ENCODE measurements around the gene GARRE1.
"Not testable (repeated sequence)": the region's sequence is repeated elsewhere in the genome, so short reads cannot be mapped to it uniquely, and the experiment has no call there.

The GARRE1 gene

DNA sequence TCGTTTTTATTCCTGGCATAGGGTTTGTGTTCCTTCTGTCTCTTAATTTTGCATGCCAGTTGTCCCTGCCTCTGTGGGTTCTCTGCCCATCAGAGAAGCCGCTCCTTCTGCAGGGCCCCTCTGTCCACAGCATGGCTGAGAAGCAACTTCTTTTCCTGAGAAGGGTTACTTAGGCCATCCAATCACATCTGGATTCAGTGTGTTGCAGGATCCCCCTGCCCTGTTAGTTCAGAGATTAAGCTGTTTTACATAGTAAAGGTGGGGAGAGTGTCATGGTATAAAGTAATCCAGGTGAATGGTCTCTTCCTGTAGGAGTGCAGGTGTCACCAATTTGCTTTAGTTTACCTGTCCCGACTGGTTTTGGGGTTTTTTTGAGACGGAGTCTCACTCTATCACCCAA lies 22.9 kb upstream of the GARRE1 start:
- DNase-seq (ENCODE audit: low read depth), result no peak

DNA sequence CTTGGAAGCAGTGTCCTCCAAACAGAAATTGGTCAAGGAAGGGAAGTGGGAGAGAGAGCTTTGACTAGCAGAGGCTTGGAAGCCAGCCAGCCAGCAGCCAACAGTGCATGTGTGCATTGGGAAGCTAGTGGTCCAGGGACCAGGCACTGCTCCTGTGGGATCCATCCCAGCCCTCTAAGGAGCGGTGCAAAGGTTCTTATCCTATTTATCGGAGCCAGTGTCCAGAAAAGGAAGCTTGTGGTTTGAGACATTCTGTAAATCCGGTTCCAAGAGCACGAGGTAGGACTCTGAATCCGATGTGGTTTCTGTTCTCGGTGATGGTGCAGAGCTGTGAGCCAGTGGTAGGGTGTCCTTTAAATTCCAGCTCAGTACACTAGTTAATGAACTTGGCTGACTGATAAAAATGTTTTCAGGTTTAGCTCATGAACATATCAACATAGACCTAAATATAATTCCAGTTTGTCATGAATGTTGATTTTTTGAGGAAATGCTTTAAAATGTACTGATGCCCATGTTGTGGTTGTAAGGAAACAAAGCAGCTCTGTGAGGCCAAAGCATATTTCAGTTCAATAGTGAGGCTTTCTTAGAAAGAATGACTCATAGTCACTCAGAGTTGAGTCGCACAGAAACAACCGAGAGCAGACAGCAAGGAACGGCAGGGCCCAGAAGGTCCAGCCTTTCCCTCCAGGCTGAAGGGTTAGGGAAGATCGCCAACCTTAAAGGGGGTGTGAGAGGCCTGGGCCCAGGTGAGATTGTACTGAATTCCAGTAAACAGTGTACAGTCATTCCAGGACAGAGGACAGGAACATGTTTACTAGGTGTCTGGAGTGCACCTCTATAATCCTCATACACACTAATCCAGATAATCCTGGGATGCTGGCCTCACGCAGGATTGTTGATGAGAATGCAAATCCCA lies 21.5 kb upstream of the GARRE1 start:
- DNase-seq (ENCODE audit: low read depth), result no peak

DNA sequence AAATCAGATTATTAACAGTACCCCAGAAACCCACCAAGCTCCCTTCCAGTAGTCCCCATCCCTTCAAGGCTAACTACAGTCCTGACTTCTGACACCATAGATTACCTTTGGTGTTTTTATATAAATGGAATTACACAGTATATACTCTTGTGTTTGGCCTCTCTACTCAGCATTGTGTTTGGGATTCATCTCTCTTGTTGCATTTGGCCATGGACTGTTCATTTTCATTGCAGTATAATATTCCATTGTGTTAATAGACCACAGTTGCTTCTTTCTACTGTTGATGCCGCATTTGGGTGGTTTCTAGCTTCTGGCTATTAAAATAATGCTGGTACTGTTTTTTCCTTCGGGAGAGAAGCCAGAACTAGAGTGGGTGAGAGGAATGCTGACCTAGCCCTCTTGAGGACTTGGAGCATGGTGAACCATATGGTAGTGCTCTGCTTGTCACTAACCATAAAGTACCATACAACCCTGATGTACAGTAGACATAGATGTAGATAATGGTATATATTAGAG lies 18.9 kb upstream of the GARRE1 start:
- no peak for DNase-seq (ENCODE audit: low read depth)

DNA sequence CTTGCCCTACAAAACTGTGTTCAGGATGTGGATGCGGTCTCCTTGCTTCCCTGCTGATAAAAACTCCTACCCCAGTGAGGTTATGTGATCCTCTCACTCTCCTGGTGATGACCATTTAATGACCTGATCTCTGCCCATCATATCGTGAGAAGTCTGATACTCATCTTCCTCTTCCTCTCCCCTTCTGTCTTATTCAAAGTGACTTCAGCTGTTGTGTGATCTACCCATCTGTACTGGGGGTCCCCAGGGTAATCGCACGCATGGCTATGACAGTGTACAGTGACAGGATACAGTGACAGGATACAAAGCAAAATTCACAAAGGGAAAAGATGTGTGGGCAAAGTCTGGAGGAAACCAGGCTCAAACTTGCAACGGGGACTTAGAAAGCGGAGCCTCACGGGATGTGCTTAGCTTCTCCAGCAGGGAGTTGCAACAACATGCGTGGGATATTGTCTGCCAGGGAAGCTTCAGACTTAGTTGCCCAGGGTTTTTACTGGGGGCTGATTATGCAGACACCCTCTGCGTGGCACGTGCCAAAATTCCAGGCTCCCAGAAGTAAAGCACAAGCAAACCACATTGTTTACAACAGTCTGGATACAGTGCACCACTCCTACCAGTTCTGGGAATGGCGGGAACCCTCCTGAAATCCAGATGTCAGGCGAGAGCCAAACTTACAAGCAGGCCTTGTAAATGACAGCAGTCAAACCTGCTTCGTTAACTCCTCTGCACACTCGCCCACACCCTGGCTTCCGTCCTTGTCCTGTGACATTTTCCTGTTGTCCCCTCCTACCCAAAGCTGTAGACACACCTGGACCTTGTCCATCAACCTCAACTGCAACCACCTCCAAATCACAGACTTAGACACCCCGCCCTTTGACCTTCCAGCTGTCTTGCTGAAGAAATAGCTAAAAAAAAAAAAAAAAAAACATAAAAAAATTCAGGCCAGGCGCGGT lies 18.0 kb upstream of the GARRE1 start:
- no peak for DNase-seq (ENCODE audit: low read depth)

DNA sequence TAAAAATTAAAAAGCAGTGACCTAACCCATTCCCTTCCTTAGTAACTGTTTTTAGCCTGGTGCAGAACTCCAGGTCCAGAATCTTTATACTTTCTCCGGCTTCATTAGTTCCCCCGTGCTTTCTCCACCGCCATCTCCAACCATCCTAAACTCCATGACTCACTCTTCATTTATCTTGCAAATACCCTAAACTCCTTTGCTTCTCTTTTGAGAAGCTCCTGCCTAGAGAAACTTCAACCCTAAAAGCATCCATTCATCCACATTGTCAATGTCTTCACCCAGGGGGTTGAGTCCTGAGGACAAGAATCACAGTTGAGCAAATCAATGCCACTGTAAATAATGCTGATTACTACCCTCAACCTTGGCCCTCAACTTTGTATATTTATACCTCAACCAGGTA lies 17.1 kb upstream of the GARRE1 start:
- no peak for DNase-seq (ENCODE audit: low read depth)

DNA sequence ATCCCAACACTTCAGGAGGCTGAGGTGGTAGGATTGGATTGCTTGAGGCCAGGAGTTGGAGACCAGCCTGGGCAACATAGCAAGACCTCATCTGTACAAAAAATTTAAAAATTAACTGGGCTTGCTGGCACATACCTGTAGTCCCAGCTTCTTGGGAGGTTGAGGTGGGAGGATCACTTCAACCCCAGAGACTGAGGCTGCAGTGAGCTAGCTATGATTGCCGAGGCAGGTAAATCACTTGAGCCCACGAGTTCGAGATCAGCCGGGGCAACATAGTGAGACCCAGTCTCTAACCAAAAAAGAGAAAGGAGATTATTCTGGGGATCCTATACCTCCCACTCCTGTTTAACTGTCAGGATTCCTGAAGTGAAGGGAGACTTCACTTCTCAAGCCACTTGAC lies 16.4 kb upstream of the GARRE1 start:
- no peak for DNase-seq (ENCODE audit: low read depth)

DNA sequence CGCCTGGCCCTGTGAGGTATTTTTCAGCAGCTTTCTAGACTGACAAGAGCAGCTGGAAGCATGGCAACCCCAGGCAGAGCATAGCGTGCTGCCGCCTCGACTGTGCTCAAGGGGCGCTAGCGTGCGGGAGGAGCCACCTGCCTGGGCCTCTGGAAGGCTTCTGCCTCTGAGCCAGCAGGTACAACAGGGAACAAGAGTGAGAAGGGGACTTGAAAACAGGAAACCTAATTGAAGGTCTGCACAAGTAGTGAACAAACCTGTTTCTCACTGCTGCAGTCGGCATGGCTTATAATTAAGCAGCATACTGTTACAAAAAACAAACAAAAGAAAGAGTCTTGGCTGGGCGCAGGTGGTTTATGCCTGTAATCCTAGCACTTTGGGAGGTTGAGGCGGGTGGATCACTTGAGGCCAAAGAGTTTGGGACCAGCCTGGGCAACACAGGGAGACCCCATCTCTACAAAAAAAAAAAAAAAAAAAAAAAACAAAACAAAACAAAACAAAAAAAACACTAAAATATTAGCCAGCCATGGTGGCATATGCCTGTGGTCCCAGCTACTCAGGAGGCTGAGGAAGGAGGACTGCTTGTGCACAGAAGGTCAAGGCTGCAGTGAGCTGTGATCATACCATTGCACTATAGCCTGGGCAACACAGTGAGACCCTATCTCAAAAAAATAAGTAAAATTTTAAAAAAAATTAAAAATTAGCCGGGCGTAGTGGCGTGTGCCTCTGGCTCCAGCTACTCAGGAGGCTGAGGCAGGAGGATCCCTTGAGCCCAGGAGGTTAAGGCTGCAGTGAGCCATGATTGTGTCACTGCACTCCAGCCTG lies 12.6 kb upstream of the GARRE1 start:
- no peak for DNase-seq (ENCODE audit: low read depth)

DNA sequence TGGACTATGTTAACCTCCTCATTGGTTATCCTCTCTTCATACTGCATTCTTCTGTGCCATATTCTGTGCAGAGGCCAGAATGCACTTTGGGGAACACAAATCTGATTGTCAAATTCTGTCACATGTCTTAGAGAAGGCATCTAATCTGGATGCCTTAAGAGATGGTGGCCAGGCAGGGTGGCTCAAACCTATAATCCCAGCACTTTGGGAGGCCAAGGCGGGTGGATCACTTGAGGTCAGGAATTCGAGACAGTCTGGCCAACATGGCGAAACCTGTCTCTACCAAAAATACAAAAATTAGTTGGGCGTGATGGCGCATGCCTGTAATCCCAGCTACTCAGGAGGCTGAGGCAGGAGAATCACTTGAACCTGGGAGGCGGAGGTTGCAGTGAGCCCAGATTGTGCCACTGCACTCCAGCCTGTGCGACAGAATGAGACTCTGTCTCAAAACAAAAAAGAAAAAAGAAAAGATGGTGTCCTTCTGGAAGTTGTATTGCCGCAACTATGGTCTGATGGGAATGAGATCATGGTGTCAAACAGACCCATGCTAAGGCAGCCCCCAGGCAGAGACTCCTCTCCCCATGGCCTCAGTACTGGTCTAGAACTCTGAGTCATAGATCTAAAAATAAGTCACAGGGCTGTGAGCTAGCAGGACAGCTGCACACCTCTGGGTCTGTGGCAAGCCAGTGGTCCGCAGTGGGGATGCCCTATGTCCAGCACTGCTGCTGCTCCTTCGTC lies 11.0 kb upstream of the GARRE1 start:
- DNase-seq (ENCODE audit: low read depth), result not testable (repeated sequence)

DNA sequence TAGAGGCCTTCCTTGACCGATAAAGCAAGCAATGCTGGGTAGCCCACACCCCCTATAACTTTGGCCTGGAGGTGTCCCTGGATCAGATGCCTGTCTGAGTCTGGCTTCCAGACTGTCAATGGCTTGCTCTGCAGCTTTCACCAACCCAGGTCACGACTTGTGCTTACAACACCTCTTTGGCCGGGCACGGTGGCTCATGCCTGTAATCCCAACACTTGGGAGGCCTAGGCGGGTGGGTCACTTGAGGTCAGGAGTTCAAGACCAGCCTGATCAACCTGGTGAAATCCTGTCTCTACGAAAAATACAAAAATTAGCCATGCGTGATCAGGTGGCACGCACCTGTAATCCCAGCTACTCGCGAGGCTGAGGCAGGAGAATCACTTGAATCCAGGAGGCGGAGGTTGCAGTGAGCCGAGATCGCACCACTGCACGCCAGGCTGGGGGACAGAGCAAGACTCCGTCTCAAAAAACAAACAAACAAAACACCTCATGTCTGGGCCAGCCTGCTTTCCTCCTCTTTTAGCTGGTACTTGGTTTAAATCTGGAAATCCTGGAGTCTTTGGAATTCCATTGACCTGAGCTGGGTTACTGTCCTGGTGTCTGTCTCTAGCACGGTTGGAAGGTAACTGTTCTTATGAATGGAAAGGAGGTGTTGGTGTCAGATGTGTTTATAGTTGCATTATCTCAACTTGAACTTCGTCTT lies 10.3 kb upstream of the GARRE1 start:
- no peak for DNase-seq (ENCODE audit: low read depth)

DNA sequence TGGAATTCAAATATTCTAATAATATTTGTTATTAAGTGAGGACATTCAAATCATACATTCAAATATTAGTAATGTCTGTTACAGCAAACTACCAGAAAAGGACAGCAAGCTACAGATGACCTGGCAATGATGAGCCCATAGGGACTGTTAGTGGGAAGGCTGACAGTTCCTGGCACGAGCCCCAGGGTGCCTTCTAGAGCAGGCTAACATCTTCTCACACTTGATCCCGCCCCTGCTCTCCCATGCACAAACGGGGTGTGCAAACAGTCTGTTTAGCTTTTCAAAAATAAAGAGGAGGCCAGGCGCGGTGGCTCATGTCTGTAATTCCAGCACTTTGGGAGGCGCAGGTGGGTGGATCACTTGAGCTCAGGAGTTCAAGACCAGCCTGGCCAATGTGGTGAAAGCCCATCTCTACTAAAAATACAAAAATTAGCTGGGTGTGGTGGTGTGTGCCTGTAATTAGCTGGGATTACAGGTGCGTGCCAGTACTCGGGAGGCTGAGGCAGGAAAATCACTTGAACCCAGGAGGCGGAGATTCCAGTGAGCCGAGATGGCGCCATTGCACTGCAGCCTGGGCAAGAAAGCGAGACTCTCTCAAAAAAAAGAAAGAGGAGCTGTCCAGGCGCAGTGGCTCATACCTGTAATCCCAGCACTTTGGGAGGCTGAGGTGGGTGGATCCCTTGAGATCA lies 9.6 kb upstream of the GARRE1 start:
- no peak for DNase-seq (ENCODE audit: low read depth)

DNA sequence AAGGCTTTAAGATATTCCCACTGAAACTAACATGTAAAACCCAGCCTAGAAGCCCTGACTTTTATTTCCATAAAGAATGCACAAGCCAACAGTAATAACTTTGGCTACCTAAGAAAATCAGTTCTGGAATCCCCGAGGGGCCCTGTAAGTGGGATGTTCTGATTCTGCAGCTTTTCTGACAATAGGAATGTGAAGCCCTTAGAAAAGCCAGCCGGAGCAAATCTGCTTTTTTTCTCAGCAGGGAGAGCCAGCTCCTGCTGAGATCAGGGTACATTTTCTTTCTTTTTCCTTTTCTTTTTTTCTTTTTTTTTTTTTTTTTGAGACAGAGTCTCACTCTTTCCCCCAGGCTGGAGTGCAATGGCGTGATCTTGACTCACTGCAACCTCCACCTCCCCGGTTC lies 8.0 kb upstream of the GARRE1 start:
- no peak for DNase-seq (ENCODE audit: low read depth)

DNA sequence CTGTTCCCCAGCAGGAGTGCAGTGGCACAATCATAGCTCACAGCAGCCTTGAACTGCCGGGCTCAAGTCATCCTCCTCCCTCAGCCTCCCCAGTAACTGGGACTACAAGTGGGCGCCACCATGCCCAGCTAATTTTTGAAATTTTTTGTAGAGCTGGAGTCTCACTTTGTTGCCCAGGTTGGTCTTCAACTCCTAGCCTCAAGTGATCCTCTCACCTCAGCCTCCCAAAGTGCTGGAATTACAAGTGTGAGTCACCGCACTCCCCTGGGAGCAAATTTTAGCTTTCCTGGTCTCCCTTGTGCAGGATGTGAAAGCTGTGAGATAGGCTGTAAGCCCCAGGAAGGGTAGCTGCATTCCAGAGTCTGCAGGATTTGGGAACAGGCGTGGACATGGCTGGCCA lies 5.4 kb upstream of the GARRE1 start:
- DNase-seq (ENCODE audit: low read depth), result no peak

DNA sequence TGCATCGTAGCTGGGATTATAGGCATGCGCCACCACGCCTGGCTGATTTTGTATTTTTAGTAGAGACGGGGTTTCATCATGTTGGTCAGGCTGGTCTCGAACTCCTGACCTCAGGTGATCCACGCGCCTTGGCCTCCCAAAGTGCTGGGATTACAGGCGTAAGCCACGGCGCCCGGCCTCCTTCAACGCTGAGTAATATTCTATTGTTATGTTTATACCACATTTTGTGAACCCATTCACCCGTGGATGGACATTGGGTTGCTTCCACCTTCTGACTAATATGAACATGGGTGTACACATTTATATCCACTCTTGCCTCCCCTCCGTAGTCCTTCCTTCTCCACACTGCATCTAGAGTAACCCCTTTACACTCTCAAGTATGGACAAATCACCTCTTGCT lies 1.2 kb upstream of the GARRE1 start:
- DNase-seq (ENCODE audit: low read depth), result not testable (repeated sequence)

DNA sequence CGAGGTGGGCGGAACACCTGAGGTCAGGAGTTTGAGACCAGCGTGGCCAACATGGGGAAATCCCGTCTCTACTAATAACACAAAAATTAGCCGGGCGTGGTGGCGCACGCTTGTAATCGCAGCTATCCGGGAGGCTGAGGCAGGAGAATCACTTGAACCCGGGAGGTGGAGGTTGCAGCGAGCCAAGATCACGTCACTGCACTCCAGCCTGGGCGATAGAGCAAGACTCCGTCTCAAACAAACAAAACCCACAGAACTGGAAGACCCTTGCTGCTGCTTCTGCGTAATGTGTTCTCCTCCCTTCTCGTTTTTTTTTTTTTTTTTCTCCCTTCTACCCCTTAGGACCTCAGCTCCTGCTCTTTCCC lies 691 bp upstream of the GARRE1 start:
- not testable (repeated sequence) for DNase-seq (ENCODE audit: low read depth)

DNA sequence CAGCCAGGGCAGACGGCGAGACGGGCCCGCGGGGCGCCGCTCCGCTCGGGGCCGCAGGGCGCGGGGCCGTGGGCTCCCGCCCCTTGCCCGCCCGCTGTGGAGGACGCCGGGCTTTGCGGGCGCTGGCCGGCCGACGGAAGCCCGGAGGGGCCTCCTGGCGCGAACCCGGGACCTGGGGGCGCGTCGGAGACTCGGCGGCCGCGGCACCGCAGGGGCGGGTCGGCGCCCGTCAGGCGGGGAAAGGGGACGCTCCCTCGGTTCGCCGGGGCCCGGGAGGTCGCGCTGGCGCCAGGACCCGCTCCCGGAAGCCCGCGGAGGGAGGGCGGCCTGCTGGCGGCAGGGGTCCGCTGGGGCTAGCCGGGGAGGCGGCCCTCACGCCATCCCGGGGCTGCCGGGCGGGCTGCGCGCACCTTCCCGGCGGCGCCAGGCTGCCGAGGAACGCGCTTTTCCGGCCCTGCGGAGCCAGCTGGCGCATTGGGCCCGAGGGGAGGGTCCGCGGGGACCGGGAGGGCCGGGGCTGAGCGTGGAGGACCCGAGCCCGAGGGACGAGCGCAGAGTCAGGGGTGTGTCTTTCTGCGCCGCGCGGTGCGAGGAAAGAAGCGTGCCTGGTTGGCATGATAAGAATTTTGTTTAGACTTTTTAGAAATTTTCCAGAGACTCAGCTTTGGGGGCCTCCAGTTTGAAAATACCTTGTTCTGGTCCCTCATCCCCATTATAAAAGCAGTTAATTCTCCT lies 511 bp downstream of the GARRE1 start:
- DNase-seq (ENCODE audit: low read depth), result no peak

DNA sequence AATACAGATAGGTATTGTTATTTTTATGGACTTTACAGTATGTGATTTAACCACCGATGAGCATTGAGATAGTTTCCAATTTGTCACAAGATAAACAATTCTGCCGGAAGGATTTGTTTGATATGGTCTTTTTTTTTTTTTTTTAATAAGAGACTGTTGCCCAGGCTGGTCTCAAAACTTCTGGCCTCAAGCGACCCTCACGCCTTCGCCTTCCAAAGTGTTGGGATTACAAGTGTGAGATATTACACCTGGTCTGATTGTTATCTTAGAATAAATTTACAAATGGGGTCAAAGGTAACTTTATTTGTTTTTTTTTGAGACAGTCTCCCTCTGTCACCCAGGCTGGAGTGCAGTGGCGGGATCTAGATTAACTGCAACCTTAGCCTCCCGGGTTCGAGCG lies 1.2 kb downstream of the GARRE1 start:
- DNase-seq (ENCODE audit: low read depth), result no peak

DNA sequence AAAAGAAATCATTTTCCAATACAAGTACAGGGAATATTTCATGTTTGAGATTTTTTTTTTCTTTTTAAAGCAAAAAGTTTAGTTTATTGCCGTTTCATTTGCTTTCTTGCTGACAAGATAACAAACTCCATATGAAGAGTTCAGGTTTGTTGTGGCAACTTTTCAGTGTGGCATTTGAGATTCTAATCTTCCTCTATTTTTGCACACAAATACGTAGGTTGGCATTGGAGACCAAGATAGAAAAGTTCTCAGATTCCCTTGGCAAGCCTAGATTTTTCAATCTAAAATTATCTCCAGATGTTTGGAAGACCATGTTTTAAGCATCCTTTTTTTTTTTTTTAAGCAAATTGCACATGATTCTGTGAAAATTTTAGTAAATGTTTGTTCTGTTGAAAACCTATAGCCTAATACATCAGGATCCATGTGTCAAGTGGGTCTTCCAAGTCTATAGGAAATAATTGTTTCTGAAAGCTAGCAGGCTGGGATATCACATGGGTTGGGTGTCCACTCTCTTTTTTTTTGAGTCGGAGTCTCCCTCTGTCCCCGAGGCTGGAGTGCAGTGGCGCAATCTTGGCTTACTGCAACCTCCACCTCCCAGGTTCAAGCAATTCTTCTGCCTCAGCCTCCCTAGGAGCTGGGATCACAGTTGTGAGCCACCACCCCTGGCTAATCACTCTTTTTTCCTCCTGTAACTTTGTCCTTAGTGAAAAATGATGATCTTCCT lies 2.6 kb downstream of the GARRE1 start:
- DNase-seq (ENCODE audit: low read depth), result no peak

DNA sequence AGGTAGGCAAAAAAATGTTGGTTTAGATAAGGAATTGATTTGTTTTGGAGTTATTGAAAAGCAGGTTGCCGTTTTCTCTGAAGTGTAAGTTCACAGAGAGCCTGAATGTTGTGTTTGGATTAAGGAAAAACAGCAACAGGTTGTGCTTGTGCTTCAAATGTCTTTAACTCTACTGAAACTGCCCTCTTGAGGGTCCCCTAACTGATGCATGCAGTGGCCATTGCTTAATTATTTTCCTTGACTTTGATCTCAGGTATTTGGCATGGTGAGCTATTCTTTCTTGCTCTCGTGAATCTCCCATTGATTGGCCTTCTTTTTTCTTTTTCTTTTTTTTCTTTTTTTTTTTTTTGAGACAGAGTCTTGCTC lies 3.2 kb downstream of the GARRE1 start:
- no peak for DNase-seq (ENCODE audit: low read depth)

All from stimulated activated CD4-positive, alpha-beta T cell treated with anti-CD3 and anti-CD28 coated beads, Interleukin-2, amount 100 ng/mL, for 4 hours (primary cell).